ENCODE results near the gene NUAK2. TPM values are rescaled to one million over a fixed set of nuclear protein-coding genes. Genes with fewer than 3 reads are reported as not detected.

NUAK2 gene
- total and polyA plus RNA-seq, 4 donors = 1.3 to 2.4 (median 2.1) TPM

GRCh38 chr1:205321959-205322283, 376 bp upstream of the NUAK2 start:
- Histone ChIP-seq H3K27ac (ENCODE audit: low read depth in 1 of 2, low read length in 2 of 2) (peak overlapping the region; percentile 89 to 92), H3K27me3 (ENCODE audit: control insufficient read depth in 4 of 4, insufficient read depth in 4 of 4, low read length in 3 of 4) (no peaks in the 10 kb centered on the region), H3K9me3 (ENCODE audit: control insufficient read depth in 4 of 4, low read length in 3 of 4) (no peaks in the 10 kb centered on the region), H3K4me1 (ENCODE audit: control insufficient read depth in 4 of 4, insufficient read depth in 4 of 4, low read length in 3 of 4) (peaks cover 16 to 49% (median 37%) of the 10 kb centered on the region in 4 donors), H3K4me3 (ENCODE audit: low read depth in 1 of 3, low read length in 3 of 3) (peak overlapping the region in 2 of 3 donors; percentile 29 to 84), H3K9ac (ENCODE audit: low read depth in 1 of 2, low read length in 2 of 2) (peak overlapping the region in 1 of 2 donors; percentile 60), H3K36me3 (ENCODE audit: control insufficient read depth in 4 of 4, insufficient read depth in 3 of 4, low read depth in 1 of 4, low read length in 3 of 4) (no peaks in the 10 kb centered on the region)
- no peak for TF ChIP-seq EGR1 (IDR thresholded peaks at IDR 0.05; ENCODE audit: low read depth in 2 of 2)
- TF ChIP-seq YY1 (IDR thresholded peaks at IDR 0.05) = no peak
- peak; percentile 80 to 87 for TF ChIP-seq RXRA (IDR thresholded peaks at IDR 0.05)
- no peak for TF ChIP-seq GABPA (IDR thresholded peaks at IDR 0.05 in 1 of 2, conservative IDR thresholded peaks at IDR 0.05 in 1 of 2)
- peak in 1 of 2 donors; percentile 14 for TF ChIP-seq RAD21 (IDR thresholded peaks at IDR 0.05)
- TF ChIP-seq, protein P1, sequence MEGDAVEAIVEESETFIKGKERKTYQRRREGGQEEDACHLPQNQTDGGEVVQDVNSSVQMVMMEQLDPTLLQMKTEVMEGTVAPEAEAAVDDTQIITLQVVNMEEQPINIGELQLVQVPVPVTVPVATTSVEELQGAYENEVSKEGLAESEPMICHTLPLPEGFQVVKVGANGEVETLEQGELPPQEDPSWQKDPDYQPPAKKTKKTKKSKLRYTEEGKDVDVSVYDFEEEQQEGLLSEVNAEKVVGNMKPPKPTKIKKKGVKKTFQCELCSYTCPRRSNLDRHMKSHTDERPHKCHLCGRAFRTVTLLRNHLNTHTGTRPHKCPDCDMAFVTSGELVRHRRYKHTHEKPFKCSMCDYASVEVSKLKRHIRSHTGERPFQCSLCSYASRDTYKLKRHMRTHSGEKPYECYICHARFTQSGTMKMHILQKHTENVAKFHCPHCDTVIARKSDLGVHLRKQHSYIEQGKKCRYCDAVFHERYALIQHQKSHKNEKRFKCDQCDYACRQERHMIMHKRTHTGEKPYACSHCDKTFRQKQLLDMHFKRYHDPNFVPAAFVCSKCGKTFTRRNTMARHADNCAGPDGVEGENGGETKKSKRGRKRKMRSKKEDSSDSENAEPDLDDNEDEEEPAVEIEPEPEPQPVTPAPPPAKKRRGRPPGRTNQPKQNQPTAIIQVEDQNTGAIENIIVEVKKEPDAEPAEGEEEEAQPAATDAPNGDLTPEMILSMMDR (IDR thresholded peaks at IDR 0.05; ENCODE audit: low read depth, low read length, missing input control) = no peak
- TF ChIP-seq, protein P2, sequence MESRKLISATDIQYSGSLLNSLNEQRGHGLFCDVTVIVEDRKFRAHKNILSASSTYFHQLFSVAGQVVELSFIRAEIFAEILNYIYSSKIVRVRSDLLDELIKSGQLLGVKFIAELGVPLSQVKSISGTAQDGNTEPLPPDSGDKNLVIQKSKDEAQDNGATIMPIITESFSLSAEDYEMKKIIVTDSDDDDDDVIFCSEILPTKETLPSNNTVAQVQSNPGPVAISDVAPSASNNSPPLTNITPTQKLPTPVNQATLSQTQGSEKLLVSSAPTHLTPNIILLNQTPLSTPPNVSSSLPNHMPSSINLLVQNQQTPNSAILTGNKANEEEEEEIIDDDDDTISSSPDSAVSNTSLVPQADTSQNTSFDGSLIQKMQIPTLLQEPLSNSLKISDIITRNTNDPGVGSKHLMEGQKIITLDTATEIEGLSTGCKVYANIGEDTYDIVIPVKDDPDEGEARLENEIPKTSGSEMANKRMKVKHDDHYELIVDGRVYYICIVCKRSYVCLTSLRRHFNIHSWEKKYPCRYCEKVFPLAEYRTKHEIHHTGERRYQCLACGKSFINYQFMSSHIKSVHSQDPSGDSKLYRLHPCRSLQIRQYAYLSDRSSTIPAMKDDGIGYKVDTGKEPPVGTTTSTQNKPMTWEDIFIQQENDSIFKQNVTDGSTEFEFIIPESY (IDR thresholded peaks at IDR 0.05) = no peak
- TF ChIP-seq HNF4A (conservative IDR thresholded peaks at IDR 0.05) = peak; percentile 60 to 64
- no peak for TF ChIP-seq FOXA1 (IDR thresholded peaks at IDR 0.05)
- TF ChIP-seq ATF3 (IDR thresholded peaks at IDR 0.05) = no peak
- TF ChIP-seq SP1 (IDR thresholded peaks at IDR 0.05) = peak; percentile 69
- TF ChIP-seq NR2F2 (IDR thresholded peaks at IDR 0.05) = peak; percentile 81
- peak; percentile 37 for TF ChIP-seq HNF4G (IDR thresholded peaks at IDR 0.05)
- TF ChIP-seq, protein P3, sequence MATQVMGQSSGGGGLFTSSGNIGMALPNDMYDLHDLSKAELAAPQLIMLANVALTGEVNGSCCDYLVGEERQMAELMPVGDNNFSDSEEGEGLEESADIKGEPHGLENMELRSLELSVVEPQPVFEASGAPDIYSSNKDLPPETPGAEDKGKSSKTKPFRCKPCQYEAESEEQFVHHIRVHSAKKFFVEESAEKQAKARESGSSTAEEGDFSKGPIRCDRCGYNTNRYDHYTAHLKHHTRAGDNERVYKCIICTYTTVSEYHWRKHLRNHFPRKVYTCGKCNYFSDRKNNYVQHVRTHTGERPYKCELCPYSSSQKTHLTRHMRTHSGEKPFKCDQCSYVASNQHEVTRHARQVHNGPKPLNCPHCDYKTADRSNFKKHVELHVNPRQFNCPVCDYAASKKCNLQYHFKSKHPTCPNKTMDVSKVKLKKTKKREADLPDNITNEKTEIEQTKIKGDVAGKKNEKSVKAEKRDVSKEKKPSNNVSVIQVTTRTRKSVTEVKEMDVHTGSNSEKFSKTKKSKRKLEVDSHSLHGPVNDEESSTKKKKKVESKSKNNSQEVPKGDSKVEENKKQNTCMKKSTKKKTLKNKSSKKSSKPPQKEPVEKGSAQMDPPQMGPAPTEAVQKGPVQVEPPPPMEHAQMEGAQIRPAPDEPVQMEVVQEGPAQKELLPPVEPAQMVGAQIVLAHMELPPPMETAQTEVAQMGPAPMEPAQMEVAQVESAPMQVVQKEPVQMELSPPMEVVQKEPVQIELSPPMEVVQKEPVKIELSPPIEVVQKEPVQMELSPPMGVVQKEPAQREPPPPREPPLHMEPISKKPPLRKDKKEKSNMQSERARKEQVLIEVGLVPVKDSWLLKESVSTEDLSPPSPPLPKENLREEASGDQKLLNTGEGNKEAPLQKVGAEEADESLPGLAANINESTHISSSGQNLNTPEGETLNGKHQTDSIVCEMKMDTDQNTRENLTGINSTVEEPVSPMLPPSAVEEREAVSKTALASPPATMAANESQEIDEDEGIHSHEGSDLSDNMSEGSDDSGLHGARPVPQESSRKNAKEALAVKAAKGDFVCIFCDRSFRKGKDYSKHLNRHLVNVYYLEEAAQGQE (IDR thresholded peaks at IDR 0.05) = no peak
- no peak for TF ChIP-seq MAX (IDR thresholded peaks at IDR 0.05)
- TF ChIP-seq JUND (IDR thresholded peaks at IDR 0.05) = peak in 1 of 2 donors; percentile 43
- no peak for TF ChIP-seq TAF1 (conservative IDR thresholded peaks at IDR 0.05)
- no peak for TF ChIP-seq FOXA2 (IDR thresholded peaks at IDR 0.05)
- no peak for DNase-seq (ENCODE audit: low spot score)
- WGBS = 18% methylated on average over 5 of the region's 5 CpGs
